Measurements from ENCODE around the gene ATXN7L1. TPM values are rescaled to one million over a fixed set of nuclear protein-coding genes. Genes with fewer than 3 reads are reported as not detected.

Gene ATXN7L1, protein sequence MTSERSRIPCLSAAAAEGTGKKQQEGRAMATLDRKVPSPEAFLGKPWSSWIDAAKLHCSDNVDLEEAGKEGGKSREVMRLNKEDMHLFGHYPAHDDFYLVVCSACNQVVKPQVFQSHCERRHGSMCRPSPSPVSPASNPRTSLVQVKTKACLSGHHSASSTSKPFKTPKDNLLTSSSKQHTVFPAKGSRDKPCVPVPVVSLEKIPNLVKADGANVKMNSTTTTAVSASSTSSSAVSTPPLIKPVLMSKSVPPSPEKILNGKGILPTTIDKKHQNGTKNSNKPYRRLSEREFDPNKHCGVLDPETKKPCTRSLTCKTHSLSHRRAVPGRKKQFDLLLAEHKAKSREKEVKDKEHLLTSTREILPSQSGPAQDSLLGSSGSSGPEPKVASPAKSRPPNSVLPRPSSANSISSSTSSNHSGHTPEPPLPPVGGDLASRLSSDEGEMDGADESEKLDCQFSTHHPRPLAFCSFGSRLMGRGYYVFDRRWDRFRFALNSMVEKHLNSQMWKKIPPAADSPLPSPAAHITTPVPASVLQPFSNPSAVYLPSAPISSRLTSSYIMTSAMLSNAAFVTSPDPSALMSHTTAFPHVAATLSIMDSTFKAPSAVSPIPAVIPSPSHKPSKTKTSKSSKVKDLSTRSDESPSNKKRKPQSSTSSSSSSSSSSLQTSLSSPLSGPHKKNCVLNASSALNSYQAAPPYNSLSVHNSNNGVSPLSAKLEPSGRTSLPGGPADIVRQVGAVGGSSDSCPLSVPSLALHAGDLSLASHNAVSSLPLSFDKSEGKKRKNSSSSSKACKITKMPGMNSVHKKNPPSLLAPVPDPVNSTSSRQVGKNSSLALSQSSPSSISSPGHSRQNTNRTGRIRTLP
- total RNA-seq = 7.2 TPM
- polyA plus RNA-seq = 7.8 TPM
- long read RNA-seq, donor 1 = 0 reads
- long read RNA-seq, donor 2 = 0 reads
- long read RNA-seq, donor 3, partial matches to known transcripts = 6 of 6 reads
- long read RNA-seq, donor 3, other reads (novel, unspliced or antisense) = 0 of 6 reads
- long read RNA-seq, donor 4, partial matches to known transcripts = 0 of 1 reads
- long read RNA-seq, donor 4, other reads (novel, unspliced or antisense) = 0 of 1 reads
- long read RNA-seq, donor 5, partial matches to known transcripts = 0 of 2 reads
- long read RNA-seq, donor 5, other reads (novel, unspliced or antisense) = 0 of 2 reads
- long read RNA-seq, donor 6, partial matches to known transcripts = 0 of 2 reads
- long read RNA-seq, donor 6, other reads (novel, unspliced or antisense) = 0 of 2 reads
- long read RNA-seq, donor 7, partial matches to known transcripts = 0 of 1 reads
- long read RNA-seq, donor 7, other reads (novel, unspliced or antisense) = 0 of 1 reads
- long read RNA-seq, donor 8 = 0 reads
- long read RNA-seq, donor 9 = 0 reads
- long read RNA-seq, donor 10, partial matches to known transcripts = 0 of 1 reads
- long read RNA-seq, donor 10, other reads (novel, unspliced or antisense) = 0 of 1 reads

DNA sequence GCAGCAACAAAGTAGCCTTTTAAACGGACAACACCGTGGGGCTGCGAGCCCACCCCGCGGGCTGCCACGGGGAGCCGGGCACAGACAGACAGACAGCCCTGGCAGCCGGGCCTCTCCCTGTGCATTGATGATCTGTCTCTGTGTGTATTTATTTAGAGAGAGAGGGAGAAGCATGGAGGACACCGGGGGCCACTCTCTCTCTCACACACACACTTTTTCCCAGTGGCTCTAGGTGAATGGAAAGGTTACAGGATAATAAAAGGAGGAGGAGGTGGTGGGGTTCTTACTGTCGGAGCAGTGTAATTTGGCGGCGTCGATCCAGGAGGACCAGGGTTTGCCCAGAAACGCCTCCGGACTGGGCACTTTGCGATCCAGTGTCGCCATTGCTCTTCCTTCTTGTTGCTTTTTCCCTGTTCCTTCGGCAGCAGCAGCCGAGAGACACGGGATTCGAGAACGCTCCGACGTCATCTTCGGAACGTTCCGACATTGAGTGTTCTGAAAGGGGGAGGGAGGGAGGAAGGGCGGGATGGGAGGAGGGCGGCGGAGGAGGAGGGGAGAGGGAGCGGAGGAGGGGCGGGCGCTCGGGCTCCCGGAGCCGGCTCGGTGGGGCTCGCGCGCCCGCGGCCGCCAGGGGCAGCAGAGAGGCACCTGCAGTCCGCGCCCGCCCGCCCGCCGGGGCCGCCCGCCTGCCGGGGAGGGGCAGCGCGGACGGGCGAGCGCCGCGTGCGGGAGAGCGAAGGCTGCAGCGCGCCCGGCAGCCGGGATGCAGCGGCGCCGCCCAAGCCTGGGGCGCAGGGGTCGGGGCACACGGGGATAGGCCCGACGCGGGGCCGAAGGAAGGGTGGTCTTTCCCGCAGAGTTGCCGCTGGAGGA is at the start of gene ATXN7L1:
Gene ATXN7L1 (minus strand): TSS at position 509 of the 873 bp plus-strand sequence. CDS start 41 bp downstream, at position 468.
- H3K4me3 ChIP-seq (ENCODE audit: low read length in 2 of 2) = peak within 1 kb of the TSS; percentile 74 to 86
- peaks cover 27 to 42% of the 10 kb centered on the region in 2 donors for H3K27me3 ChIP-seq (ENCODE audit: control insufficient read depth in 2 of 2, insufficient read depth in 1 of 2, low read length in 1 of 2)
- H3K36me3 ChIP-seq (ENCODE audit: control insufficient read depth in 2 of 2, insufficient read depth in 2 of 2, low read length in 1 of 2) = no peaks in the 10 kb centered on the region
- under 1% methylated on average over 77 of the region's 77 CpGs for WGBS
- peak; percentile 67 to 91 (median 82) for DNase-seq (ENCODE audit: low read depth in 6 of 9, low spot score in 9 of 9)
- peaks cover 6 to 20% of the 10 kb centered on the region in 2 donors for H3K4me1 ChIP-seq (ENCODE audit: control insufficient read depth in 2 of 2, insufficient read depth in 2 of 2, low read length in 2 of 2)
- no peaks in the 10 kb centered on the region for H3K9me3 ChIP-seq (ENCODE audit: control insufficient read depth in 2 of 2, insufficient read depth in 1 of 2, low read length in 1 of 2)
- peak within 1 kb of the TSS in 1 of 2 donors; percentile 14 for H3K27ac ChIP-seq (ENCODE audit: low read depth in 1 of 2, low read length in 1 of 2)

DNA sequence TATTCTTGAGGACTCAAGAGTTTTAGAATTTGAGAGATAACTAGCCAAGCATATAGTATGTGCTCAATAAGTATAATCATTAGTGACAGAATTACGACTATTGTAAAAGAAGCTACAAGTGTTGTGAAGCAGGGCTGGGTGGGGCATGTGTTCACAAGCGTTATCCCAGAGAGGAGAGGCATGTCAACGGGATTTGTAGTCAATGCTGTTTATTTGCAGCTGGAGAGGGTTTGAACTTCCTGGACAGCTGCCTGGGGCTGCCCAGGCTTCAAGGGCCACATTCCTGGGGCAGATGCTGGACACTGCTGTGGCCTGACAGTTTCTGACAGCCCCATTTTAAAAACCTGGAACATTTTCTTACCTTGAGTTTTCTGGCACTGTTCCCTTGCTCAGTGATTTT is 49.7 kb upstream of the ATXN7L1 start:
- no peaks in the 10 kb centered on the region for H3K27me3 ChIP-seq (ENCODE audit: control insufficient read depth in 2 of 2, insufficient read depth in 1 of 2, low read length in 1 of 2)
- H3K9me3 ChIP-seq (ENCODE audit: control insufficient read depth in 2 of 2, insufficient read depth in 1 of 2, low read length in 1 of 2) = peaks cover 0 to 8% of the 10 kb centered on the region in 2 donors
- H3K4me1 ChIP-seq (ENCODE audit: control insufficient read depth in 2 of 2, insufficient read depth in 2 of 2, low read length in 2 of 2) = no peaks in the 10 kb centered on the region
- 79% methylated on average over 3 of the region's 3 CpGs for WGBS
- no peak for DNase-seq (ENCODE audit: low read depth in 6 of 9, low spot score in 9 of 9)
- H3K36me3 ChIP-seq (ENCODE audit: control insufficient read depth in 2 of 2, insufficient read depth in 2 of 2, low read length in 1 of 2) = no peaks in the 10 kb centered on the region
- no peak overlapping the region for H3K27ac ChIP-seq (ENCODE audit: low read depth in 1 of 2, low read length in 1 of 2)
- H3K4me3 ChIP-seq (ENCODE audit: low read length in 2 of 2) = no peak overlapping the region

DNA sequence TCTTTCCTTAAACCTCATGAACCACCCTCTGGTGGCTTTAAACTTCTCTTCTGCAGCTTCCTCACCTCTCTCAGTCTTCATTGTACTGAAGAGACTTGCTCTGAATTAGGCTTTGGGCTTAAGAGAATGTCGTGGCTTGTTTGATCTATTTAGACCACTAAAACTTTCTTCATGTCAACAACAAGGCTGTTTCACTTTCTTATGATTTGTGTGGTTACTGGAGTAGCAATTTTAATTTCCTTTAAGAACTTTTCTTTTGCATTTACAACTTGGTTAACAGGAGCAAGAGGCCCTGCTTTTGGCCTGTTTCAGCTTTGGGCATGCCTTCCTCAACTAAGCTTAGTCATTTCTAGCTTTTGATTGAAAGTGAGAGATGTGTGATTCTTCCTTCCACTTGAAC is 48.5 kb upstream of the ATXN7L1 start:
- peak in 5 of 9 donors; percentile 7 to 68 (median 25) for DNase-seq (ENCODE audit: low read depth in 6 of 9, low spot score in 9 of 9)
- Histone ChIP-seq H3K4me1 (ENCODE audit: control insufficient read depth in 2 of 2, insufficient read depth in 2 of 2, low read length in 2 of 2) (no peaks in the 10 kb centered on the region), H3K36me3 (ENCODE audit: control insufficient read depth in 2 of 2, insufficient read depth in 2 of 2, low read length in 1 of 2) (no peaks in the 10 kb centered on the region), H3K4me3 (ENCODE audit: low read length in 2 of 2) (no peak overlapping the region), H3K9me3 (ENCODE audit: control insufficient read depth in 2 of 2, insufficient read depth in 1 of 2, low read length in 1 of 2) (peaks cover 0 to 8% of the 10 kb centered on the region in 2 donors), H3K27ac (ENCODE audit: low read depth in 1 of 2, low read length in 1 of 2) (no peak overlapping the region), H3K27me3 (ENCODE audit: control insufficient read depth in 2 of 2, insufficient read depth in 1 of 2, low read length in 1 of 2) (no peaks in the 10 kb centered on the region)
- WGBS = 4% methylated on average over 1 of the region's 1 CpG

DNA sequence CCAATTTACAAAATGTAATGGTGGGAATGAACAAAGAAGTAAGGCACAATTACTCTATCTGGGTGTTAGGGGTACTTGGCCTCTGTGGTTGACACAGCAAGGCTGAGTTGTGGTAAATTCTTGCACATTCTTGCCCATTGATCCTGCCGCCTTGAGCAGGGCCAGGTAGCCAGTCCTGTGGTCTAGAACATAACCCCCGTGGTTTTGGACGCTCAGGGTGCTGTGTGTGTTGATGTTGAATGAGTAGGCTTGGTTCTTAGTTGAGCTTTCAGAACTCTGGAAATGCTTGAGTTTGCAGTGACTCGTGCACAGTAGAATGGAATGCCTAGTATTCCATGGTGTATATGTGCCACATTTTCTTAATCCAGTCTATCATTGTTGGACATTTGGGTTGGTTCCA is 44.4 kb upstream of the ATXN7L1 start:
- Histone ChIP-seq H3K9me3 (ENCODE audit: control insufficient read depth in 2 of 2, insufficient read depth in 1 of 2, low read length in 1 of 2) (peaks cover 0 to 8% of the 10 kb centered on the region in 2 donors), H3K27me3 (ENCODE audit: control insufficient read depth in 2 of 2, insufficient read depth in 1 of 2, low read length in 1 of 2) (no peaks in the 10 kb centered on the region), H3K4me3 (ENCODE audit: low read length in 2 of 2) (no peak overlapping the region), H3K4me1 (ENCODE audit: control insufficient read depth in 2 of 2, insufficient read depth in 2 of 2, low read length in 2 of 2) (no peaks in the 10 kb centered on the region), H3K27ac (ENCODE audit: low read depth in 1 of 2, low read length in 1 of 2) (no peak overlapping the region), H3K36me3 (ENCODE audit: control insufficient read depth in 2 of 2, insufficient read depth in 2 of 2, low read length in 1 of 2) (no peaks in the 10 kb centered on the region)
- no peak for DNase-seq (ENCODE audit: low read depth in 6 of 9, low spot score in 9 of 9)
- 88% methylated on average over 4 of the region's 4 CpGs for WGBS

DNA sequence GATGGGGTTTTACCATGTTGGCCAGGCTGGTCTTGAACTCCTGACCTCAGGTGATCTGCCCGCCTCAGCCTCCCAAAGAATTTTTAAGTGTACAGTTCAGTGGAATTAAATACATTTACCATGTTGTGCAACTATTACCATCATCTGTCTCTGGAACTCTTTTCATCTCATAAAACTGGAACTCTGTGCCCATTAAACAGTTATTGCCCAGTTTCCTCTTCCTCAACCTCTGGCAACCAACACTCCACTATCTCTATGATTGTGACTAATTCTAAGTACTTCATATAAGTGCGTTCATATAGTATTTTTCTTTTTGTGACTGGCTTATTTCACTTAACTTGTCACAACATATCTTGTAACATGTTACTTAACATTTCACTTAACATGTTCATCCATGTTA is 41.3 kb upstream of the ATXN7L1 start:
- H3K36me3 ChIP-seq (ENCODE audit: control insufficient read depth in 2 of 2, insufficient read depth in 2 of 2, low read length in 1 of 2) = no peaks in the 10 kb centered on the region
- H3K27me3 ChIP-seq (ENCODE audit: control insufficient read depth in 2 of 2, insufficient read depth in 1 of 2, low read length in 1 of 2) = no peaks in the 10 kb centered on the region
- no peak overlapping the region for H3K4me3 ChIP-seq (ENCODE audit: low read length in 2 of 2)
- no peak overlapping the region for H3K27ac ChIP-seq (ENCODE audit: low read depth in 1 of 2, low read length in 1 of 2)
- H3K4me1 ChIP-seq (ENCODE audit: control insufficient read depth in 2 of 2, insufficient read depth in 2 of 2, low read length in 2 of 2) = no peaks in the 10 kb centered on the region
- DNase-seq (ENCODE audit: low read depth in 6 of 9, low spot score in 9 of 9) = no peak
- 97% methylated on average over 2 of the region's 2 CpGs for WGBS
- H3K9me3 ChIP-seq (ENCODE audit: control insufficient read depth in 2 of 2, insufficient read depth in 1 of 2, low read length in 1 of 2) = no peaks in the 10 kb centered on the region

DNA sequence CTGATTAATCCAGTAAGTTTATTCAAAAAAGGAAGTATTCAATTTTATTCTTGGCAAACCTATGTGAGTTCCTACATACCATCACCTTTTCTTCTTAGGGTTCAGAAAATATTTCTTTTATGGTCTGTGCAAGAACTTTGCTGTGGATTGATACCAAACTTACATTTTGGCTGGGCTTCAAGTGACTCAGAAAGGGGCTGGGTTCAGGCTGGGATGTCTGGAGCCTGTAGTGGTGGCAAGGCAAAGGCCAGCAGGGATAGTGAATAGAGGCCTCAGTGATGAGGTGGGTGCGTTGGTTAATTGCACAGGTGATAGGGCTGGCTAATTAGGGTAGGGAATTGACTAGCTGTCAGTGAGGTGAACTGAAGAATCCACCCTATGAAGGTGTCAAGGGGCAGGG is 40.2 kb upstream of the ATXN7L1 start:
- no peaks in the 10 kb centered on the region for H3K4me1 ChIP-seq (ENCODE audit: control insufficient read depth in 2 of 2, insufficient read depth in 2 of 2, low read length in 2 of 2)

DNA sequence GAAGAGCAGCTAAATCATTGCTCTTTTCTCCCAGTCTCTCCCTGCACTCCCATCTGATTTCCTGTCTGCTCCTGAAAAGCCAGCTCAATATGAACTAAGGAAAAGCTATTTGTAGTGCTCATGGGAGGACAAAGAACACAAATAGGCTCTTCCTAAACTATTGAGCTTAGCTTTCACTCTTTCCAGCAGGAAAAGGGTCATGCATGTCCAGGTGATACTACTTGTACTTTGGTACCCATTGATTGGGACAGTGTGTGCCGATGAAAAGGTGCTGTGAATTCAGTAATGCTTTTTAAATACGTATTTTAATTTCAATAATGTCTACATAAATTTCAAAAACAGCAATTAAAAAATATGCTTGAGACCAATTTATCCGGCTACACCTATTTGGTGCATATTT is 37.5 kb upstream of the ATXN7L1 start:
- H3K4me1 ChIP-seq (ENCODE audit: control insufficient read depth in 2 of 2, insufficient read depth in 2 of 2, low read length in 2 of 2) = no peaks in the 10 kb centered on the region
- no peaks in the 10 kb centered on the region for H3K36me3 ChIP-seq (ENCODE audit: control insufficient read depth in 2 of 2, insufficient read depth in 2 of 2, low read length in 1 of 2)
- H3K27ac ChIP-seq (ENCODE audit: low read depth in 1 of 2, low read length in 1 of 2) = no peak overlapping the region
- WGBS = 82% methylated on average over 3 of the region's 3 CpGs
- DNase-seq (ENCODE audit: low read depth in 6 of 9, low spot score in 9 of 9) = no peak
- no peaks in the 10 kb centered on the region for H3K27me3 ChIP-seq (ENCODE audit: control insufficient read depth in 2 of 2, insufficient read depth in 1 of 2, low read length in 1 of 2)
- H3K9me3 ChIP-seq (ENCODE audit: control insufficient read depth in 2 of 2, insufficient read depth in 1 of 2, low read length in 1 of 2) = peaks cover 0 to 6% of the 10 kb centered on the region in 2 donors
- no peak overlapping the region for H3K4me3 ChIP-seq (ENCODE audit: low read length in 2 of 2)

More for the DNA sequence above, 40.2 kb upstream of the ATXN7L1 start:
- Histone ChIP-seq H3K27ac (ENCODE audit: low read depth in 1 of 2, low read length in 1 of 2) (no peak overlapping the region), H3K9me3 (ENCODE audit: control insufficient read depth in 2 of 2, insufficient read depth in 1 of 2, low read length in 1 of 2) (no peaks in the 10 kb centered on the region), H3K36me3 (ENCODE audit: control insufficient read depth in 2 of 2, insufficient read depth in 2 of 2, low read length in 1 of 2) (no peaks in the 10 kb centered on the region), H3K4me3 (ENCODE audit: low read length in 2 of 2) (no peak overlapping the region), H3K27me3 (ENCODE audit: control insufficient read depth in 2 of 2, insufficient read depth in 1 of 2, low read length in 1 of 2) (no peaks in the 10 kb centered on the region)
- no peak for DNase-seq (ENCODE audit: low read depth in 6 of 9, low spot score in 9 of 9)
- 93% methylated on average over 1 of the region's 1 CpG for WGBS
